GM11168 (cell line): ENCODE data around the gene ACHE.
"Not testable (repeated sequence)": the region's sequence is repeated elsewhere in the genome, so short reads cannot be mapped to it uniquely, and the experiment has no call there.

Experiments
- in situ Hi-C: fragments of 300-500 bp; cut with MboI; formaldehyde crosslinking; loops from one replicate; pipeline ENCODE4 v1.12.0; 2022; ENCODE audit warnings: low sequenced_read_pairs; ENCODE audit not compliant: unreplicated experiment

ACHE gene

DNA sequence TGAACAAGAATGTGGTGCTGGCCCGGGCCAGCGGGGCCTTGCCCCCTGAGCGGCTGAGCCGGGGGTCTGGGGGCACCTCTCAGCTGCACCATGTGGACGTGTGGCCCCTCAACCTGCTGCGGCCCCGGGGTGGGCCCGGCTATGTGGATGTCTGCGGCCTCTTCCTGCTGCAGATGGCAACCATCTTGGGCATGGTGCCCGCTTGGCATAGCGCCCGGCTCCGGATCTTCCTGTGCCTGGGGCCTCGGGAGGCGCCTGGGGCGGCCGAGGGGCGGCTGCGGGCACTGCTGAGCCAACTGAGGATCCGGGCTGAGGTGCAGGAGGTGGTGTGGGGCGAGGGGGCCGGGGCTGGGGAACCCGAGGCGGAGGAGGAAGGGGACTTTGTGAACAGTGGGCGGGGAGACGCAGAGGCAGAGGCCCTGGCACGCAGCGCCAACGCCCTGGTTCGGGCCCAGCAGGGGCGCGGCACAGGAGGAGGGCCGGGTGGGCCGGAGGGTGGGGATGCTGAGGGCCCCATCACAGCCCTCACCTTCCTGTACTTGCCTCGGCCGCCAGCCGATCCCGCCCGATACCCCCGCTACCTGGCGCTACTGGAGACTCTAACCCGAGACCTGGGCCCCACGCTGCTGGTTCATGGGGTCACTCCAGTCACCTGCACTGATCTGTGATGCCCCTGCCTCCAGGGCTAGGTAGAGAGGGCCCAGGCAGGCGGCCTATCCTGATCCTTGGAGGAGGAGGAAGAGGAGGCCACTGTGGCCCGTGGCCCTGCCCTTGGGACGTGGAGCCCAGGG is 29.6 kb downstream of the ACHE start:
- in situ Hi-C loops, result no loop called here

DNA sequence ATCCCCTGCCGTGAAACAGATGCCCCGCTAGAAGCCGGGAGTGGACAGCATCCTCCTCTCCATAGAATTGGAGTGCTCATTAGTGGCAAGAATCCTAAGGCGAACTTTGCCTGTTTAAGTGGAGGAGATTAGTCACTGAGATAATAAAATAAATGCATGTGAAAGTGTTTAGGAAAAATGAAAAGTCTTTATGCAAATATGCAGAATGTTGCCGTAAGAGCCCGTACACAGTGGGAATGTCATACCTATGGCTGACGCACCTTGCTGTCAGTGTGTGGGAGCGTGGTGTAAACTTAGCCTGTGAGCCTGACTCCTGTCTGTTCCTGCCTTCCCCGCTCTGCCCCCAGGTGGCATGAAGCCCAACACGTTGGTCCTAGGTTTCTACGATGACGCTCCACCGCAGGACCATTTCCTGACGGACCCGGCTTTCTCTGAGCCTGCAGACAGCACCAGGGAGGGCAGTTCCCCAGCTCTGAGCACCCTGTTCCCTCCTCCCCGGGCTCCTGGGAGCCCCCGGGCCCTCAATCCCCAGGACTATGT is 30.2 kb downstream of the ACHE start:
- in situ Hi-C loops, result no loop called here

DNA sequence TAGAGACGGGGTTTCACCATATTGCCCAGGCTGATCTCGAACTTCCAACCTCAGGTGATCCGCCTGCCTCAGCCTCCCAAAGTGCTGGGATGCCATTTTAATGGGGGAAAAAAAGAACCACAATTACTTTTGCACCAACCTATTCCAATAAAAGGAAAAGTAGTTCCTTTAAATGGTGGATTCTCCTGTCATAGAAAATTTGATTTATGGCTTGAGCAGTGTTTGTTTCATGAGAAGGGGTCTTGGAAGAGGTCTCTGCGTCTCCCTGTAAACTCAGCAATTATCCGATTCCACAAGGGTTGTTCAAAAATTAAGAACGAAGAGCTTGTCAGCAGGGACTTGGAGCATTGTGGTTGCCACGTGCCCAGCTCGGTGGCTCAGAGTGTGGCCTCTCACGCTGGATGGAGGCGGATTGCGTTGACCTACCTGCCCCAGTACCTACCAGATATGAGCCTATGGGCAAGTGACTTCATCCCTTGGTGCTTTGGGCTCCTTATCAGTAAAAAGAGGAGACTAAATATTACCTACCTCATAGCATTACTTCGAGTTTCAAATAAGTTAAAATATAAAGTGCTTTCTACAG is 31.3 kb downstream of the ACHE start:
- in situ Hi-C loops, result no loop called here

DNA sequence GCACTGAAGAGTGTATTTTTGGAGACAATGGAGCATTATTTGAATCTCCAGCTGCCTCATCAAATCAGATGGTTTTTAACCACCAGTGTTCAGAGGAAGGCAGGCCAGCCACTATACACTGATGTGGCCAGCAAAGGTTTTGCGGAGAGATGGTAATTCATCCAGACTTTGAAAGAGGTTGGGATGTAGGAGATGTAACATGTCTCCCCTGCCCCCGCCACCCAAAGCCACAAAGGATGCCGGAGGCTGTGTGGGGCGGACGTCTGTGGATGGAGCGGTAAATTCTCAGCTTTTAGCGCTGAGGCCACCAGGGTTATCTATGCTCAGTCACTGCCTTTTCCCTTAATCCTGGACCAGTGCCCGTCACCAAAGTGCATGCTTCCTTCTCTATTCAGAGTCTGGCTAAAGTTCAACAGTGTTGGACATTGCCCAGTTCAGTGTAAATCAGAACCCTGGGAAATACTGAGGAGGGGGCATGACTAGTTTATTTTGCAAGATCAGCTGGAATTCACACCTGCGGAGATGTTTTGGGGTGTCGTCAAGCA is 32.2 kb downstream of the ACHE start:
- in situ Hi-C loops, result no loop called here

DNA sequence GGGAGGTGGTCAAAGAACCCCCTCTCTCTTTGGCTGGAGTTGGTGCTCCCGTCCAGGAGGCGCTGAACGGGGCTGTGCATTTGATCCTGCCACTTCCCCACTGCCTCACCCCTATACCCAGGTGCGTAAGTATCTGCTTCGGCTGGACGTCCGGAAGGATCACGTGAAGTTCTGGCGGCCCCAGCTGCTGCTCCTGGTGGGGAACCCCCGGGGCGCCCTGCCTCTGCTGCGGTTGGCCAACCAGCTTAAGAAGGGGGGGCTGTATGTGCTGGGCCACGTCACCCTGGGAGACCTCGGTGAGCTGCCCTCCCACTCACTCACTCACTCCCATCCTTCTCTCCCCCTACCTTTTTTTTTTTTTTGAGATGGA is 34.1 kb downstream of the ACHE start:
- in situ Hi-C loops, result no loop called here

DNA sequence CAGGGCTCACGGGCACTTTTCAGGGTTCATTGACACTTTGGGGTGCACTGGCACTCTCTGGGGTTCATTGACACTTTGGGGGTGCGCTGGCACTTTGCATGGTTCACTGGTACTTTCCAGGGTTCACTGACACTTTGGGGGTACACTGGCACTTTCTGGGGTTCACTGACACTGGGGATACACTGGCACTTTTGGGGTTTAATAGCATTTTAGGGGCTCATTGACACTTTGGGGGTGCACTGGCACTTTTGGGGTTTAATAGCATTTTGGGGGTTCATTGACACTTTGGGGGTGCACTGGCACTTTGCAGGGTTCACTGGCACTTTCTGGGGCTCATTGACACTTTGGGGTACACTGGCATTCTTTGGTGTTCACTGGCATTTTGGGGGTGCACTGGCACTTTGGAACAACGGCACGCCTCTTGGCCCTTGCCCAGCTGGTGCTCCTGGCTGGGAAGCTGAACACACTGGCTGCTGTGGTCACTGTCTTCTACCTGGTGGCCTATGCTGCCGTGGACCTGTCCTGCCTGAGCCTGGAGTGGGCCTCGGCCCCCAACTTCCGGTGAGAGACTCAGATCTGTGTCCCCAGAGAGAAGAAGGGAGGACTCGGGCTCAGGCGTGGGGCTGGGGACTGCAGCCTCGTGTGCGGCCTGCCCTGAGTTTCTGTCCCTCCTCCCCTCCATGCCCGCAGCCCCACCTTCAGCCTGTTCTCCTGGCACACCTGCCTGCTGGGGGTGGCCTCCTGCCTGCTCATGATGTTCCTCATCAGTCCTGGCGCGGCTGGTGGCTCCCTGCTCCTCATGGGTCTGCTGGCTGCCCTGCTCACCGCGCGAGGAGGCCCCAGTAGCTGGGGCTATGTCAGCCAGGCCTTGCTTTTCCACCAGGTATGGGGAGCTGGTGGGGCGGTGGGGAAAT is 34.7 kb downstream of the ACHE start:
- in situ Hi-C loops, result no loop called here

DNA sequence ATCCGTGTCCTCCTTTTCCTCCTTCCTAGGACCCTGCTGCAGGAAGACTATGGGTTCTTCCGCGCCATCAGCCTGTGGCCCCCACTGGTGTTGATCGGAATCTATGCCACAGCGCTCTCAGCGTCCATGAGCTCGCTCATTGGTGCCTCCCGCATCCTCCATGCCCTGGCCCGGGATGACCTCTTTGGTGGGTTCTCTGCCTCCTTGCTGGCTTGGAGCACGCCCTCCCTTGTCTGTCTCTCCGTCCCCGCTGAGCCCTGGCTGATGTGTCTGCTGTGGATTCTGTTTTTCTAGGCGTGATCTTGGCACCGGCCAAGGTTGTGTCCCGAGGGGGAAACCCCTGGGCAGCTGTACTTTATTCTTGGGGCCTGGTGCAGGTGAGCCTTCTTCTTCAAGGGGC is 35.8 kb downstream of the ACHE start:
- in situ Hi-C loops, result no loop called here

DNA sequence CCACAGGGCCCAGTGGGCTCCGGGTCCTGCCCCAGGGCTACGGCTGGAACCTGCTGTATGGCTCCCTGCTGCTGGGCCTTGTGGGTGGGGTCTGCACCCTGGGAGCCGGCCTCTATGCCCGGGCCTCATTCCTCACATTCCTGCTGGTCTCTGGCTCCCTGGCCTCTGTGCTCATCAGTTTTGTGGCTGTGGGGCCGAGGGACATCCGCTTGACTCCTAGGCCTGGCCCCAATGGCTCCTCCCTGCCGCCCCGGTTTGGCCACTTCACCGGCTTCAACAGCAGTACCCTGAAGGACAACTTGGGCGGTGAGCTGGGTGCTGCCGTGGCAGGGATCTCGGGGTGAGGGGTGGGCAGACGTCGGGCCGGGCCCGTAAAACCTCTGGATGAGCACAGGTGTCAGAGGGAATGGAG is 38.8 kb downstream of the ACHE start:
- in situ Hi-C loops, result no loop called here

DNA sequence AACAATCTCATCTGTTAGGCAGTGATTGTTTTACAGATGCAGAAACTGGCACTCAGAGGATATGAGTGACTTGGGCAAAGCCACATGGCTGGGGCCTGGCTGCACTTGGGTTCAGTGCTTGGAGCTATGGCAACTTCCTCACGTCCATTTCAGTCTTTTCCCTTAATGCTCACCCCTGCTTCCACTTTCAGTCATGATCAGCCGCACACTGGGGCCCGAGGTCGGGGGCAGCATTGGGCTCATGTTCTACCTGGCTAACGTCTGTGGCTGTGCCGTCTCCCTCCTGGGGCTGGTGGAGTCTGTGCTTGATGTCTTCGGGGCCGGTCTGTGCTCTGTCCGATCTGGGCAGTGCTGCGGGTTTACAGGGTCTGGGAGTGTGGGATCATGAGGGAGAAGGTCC is 40.2 kb downstream of the ACHE start:
- in situ Hi-C loops, result no loop called here

DNA sequence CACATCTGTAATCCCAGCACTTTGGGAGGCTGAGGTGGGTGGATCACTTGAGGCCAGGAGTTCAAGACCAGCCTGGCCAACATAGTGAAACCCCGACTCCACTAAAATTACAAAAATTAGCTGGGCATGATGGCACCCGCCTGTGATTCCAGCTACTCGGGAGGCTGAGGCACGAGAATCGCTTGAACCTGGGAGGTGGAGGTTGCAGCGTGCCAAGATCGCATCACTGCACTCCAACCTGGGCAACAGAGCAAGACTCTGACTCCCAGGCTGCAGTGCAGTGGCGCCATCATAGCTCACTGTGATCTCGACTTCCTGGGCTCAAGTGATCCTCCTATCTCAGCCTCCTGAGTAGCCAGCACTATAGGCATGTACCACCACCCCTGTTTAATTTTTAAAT is 40.8 kb downstream of the ACHE start:
- in situ Hi-C loops, result not testable (repeated sequence)

DNA sequence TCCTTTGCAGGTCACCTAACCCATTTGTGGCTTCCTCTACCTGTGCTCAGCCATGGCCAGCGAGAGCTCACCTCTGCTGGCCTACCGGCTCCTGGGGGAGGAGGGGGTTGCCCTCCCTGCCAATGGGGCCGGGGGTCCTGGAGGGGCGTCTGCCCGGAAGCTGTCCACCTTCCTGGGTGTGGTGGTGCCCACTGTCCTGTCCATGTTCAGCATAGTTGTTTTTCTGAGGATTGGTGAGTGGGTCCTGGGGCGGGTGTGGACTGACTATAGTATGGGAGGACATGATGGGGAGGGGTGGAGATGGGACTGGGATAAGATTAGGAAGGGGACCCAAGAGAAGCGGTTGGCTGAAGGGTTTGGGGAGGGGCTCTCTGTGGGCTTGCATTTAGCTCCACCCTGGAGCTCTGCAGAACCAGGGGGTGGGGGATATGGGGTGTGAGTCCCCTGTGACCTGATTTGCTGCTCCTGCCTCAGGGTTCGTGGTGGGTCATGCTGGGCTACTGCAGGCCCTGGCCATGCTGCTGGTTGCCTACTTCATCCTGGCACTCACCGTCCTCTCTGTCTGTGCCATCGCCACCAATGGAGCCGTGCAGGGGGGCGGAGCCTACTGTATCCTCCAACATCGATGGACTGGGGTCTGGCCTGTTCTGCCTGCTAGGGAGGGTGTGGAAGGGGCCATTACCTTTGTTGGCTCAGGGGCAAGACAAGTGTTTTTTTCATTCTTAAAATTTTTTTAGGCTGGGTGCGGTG is 41.4 kb downstream of the ACHE start:
- in situ Hi-C loops, result no loop called here

DNA sequence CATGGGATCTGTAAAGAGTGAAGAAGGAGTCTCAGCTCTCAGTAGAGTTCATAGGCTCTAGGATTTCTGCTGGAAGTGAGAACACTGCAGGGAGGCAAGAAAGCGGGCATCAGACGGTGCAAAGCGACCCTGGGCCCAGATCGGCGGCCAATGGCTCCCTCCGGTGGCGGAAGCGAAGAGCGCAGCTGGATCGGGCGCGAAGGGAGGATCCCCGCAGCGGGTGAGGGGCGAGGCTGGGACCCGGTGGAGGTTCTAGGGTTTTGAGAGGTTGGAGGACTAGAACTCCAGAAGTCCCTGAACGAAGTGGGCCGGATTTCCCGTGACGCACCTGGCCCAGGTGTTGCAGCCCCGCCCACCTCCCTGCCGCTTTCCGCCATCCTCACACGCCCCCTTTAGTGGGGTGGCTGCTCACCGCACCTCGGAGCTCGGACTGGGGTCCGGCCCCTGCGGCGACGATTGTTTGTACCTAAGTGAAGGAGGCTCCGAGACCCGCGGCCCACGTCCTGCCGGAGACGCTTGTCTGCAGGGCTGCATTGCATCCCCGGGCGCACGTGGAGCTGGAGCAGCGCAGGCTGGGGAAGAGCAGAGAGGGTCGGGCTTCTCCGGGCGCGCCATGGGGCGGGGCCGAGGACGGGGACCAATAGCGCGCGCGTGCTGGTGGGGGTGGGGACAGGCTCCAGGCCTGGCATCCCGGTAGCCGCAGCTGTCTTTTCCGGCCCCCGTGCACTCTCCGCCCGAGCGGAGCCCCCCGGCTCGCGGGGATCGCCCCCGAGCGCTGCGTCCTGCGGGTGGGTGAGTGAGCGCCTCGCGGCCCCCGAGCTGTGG is 43.4 kb downstream of the ACHE start, which contains the start of gene SLC12A9:
Gene SLC12A9 (plus strand): TSS at position 666 of the 825 bp plus-strand sequence. CDS start 1,485 bp downstream, outside the sequence.
- in situ Hi-C loops, result no loop called here

DNA sequence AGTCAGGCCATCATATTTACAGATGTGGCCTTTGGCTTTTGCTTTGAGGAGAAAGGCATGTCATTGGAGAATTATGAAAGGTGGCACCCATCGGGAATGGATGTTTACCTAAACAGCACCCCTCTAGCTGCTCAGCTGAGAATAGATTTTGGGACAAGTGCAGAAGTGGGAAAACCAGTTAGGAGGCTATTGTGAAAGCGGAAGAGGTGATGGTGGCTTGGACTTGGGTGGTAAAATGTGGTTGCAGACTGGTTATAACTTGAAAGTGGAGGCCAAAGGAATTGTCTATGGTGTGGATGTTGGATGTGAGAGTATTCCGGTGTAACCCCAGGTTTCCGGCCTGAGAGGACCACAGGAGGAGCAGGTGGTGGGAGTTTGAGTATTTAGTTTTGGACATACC is 48.3 kb downstream of the ACHE start:
- in situ Hi-C loops, result no loop called here

DNA sequence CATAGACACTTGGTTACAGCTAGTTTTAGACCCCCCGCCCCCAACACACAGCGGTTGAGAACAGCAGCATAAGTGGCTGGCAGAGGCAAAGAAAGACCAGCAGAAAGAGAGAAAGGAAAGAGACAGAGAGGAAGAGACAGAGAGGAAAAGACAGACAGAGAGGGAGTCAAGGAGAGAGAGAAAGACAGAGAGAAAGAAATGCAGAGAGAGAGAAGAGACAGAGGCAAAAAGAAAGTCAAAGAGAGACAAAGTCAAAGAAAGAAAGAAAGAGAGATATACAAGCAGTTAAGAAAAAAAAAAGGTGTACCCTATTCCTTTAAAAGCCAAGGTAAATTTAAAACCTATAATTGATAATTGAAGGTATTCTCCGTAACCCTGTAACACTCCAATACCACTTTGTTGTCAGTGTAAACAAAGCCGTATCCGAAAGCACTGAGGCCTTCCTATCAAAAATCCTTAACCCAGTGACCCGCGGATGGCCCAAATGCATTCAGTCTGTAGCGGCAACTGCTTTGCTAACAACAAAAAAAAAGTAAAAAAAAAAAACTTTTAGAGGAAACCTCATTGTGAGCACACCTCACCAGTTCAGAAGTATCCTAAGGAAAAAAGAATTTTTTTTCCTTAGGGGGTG is 55.1 kb downstream of the ACHE start:
- in situ Hi-C loops, result no loop called here
